HG03469 (cell line): ENCODE results near the gene PARVB.

ENCODE experiments used
- ATAC-seq: cut with Tn5 transposase; IDR thresholded peaks from one replicate; pipeline ENCODE4 v1.9.1; 2021; ENCODE audit warnings: mild to moderate bottlenecking, moderate library complexity, moderate number of reproducible peaks; ENCODE audit not compliant: unreplicated experiment

Gene PARVB

GRCh38 chr22:44211256-44211945, 187.3 kb downstream of the PARVB start:
- no peak for ATAC-seq

GRCh38 chr22:44211946-44212930, 188.1 kb downstream of the PARVB start:
- ATAC-seq = no peak

GRCh38 chr22:44212936-44213335, 188.8 kb downstream of the PARVB start:
- no peak for ATAC-seq

- no peak for ATAC-seq
These were observed 189.5 kb downstream of the PARVB start for GRCh38 chr22:44213489-44214043.

GRCh38 chr22:44214187-44214586, 190.1 kb downstream of the PARVB start:
- ATAC-seq = no peak

- ATAC-seq = no peak
These were observed 190.7 kb downstream of the PARVB start for GRCh38 chr22:44214764-44215163.

GRCh38 chr22:44215287-44215686, 191.2 kb downstream of the PARVB start:
- no peak for ATAC-seq

GRCh38 chr22:44217346-44217745, 193.2 kb downstream of the PARVB start:
- ATAC-seq = no peak

GRCh38 chr22:44218071-44218470, 194.0 kb downstream of the PARVB start:
- ATAC-seq = no peak

- ATAC-seq = no peak
These were observed 195.2 kb downstream of the PARVB start for GRCh38 chr22:44219101-44219870.

GRCh38 chr22:44220727-44221680, 196.9 kb downstream of the PARVB start:
- ATAC-seq = no peak

- no peak for ATAC-seq
These were observed 197.8 kb downstream of the PARVB start for GRCh38 chr22:44221710-44222475.
